HepG2 (cell line): ENCODE results near the gene FBXO24. TPM values are rescaled to one million over a fixed set of nuclear protein-coding genes. Genes with fewer than 3 reads are reported as not detected.

ENCODE experiments used
- ATF1 ChIP-seq: IDR thresholded peaks from 2 replicates; pipeline ENCODE4 v1.6.1; 2016; ENCODE audit warnings: mild to moderate bottlenecking, control low read depth
- BCL6 ChIP-seq: IDR thresholded peaks from 2 replicates; pipeline ENCODE4 v1.6.1; 2016; ENCODE audit warnings: missing genetic modification reagents, missing compliant biosample characterization
- DMTF1 ChIP-seq: sonication (generic); formaldehyde crosslinking; IDR thresholded peaks from 2 replicates; pipeline ENCODE4 v1.4.0; 2020; ENCODE audit warnings: mild to moderate bottlenecking, missing genetic modification reagents
- DNMT3B ChIP-seq: conservative IDR thresholded peaks from 2 replicates; pipeline ENCODE4 v1.6.1; 2016; ENCODE audit warnings: missing biosample characterization, control low read depth
- ELF4 ChIP-seq: sonication (generic); formaldehyde crosslinking; IDR thresholded peaks from 2 replicates; pipeline ENCODE4 v1.5.0; 2020; ENCODE audit warnings: missing genetic modification reagents, mild to moderate bottlenecking, moderate library complexity, borderline replicate concordance
- ELK4 ChIP-seq: sonication (generic); formaldehyde crosslinking; IDR thresholded peaks from 2 replicates; pipeline ENCODE4 v1.9.0; 2021; ENCODE audit warnings: missing genetic modification reagents, borderline replicate concordance
- KDM5B ChIP-seq: sonication (generic); formaldehyde crosslinking; IDR thresholded peaks from 2 replicates; pipeline ENCODE4 v1.4.0; 2020; ENCODE audit warnings: missing genetic modification reagents, mild to moderate bottlenecking, borderline replicate concordance
- KDM6A ChIP-seq: IDR thresholded peaks from 2 replicates; pipeline ENCODE4 v1.6.1; 2016; ENCODE audit warnings: low read depth
- KLF12 ChIP-seq: sonication (generic); formaldehyde crosslinking; IDR thresholded peaks from 2 replicates; pipeline ENCODE4 v1.4.0; 2020; ENCODE audit warnings: missing genetic modification reagents, borderline replicate concordance
- MXD4 ChIP-seq: IDR thresholded peaks from 2 replicates; pipeline ENCODE4 v1.6.1; 2016; ENCODE audit warnings: mild to moderate bottlenecking, missing biosample characterization, missing genetic modification reagents
- MYC ChIP-seq: sonication (generic); formaldehyde crosslinking; IDR thresholded peaks from 2 replicates; pipeline ENCODE4 v1.9.0; 2021; ENCODE audit warnings: missing genetic modification reagents, borderline replicate concordance
- RXRB ChIP-seq: IDR thresholded peaks from 2 replicates; pipeline ENCODE4 v1.6.1; 2016; ENCODE audit warnings: borderline replicate concordance, missing genetic modification reagents, missing compliant biosample characterization
- SMC3 ChIP-seq: IDR thresholded peaks from 2 replicates; pipeline ENCODE4 v1.6.1; 2011; ENCODE audit warnings: low read length, improper control_type of control experiment
- ZBTB4 ChIP-seq: sonication (generic); formaldehyde crosslinking; IDR thresholded peaks from 2 replicates; pipeline ENCODE4 v1.4.0; 2020; ENCODE audit warnings: missing genetic modification reagents, mild to moderate bottlenecking, borderline replicate concordance
- ZNF280B ChIP-seq: sonication (generic); formaldehyde crosslinking; IDR thresholded peaks from 2 replicates; pipeline ENCODE4 v1.5.0; 2020; ENCODE audit warnings: missing genetic modification reagents, mild to moderate bottlenecking, borderline replicate concordance
- ZNF589 ChIP-seq: sonication (generic); formaldehyde crosslinking; conservative IDR thresholded peaks from 2 replicates; pipeline ENCODE4 v1.8.0; 2022; ENCODE audit warnings: mild to moderate bottlenecking, moderate library complexity, missing genetic modification reagents
- polyA plus RNA-seq, 8 experiments: library from polyadenylated mRNA; depleted of rRNA in 3 of 8; stranded (reverse) in 7 of 8; unstranded in 1 of 8; fragments of >200 nt; fragmentation: Illumina TruSeq in 4 of 8; extraction: Trizol in 4 of 8; gene quantifications; 2 replicates each; pipeline versions ENCODE4 v1.2.1 to v1.2.3, GENCODE V29; 2011 to 2016; ENCODE audit warnings: low read depth in 4 of 8, missing spikeins in 1 of 8, mixed read lengths in 1 of 8; ENCODE audit not compliant: insufficient read depth in 1 of 8
- total RNA-seq, 5 experiments: library from RNA; depleted of rRNA; stranded (reverse); fragments of >200 nt; fragmentation: Illumina TruSeq; extraction: Trizol; gene quantifications; 2 replicates each; pipeline ENCODE4 v1.2.3, GENCODE V29; 2016; ENCODE audit warnings: low read depth in 1 of 5
- TF ChIP-seq, protein P1 (sequence below): sonication (generic); formaldehyde crosslinking; IDR thresholded peaks from 2 replicates; pipeline ENCODE4 v1.4.0; 2020; ENCODE audit warnings: missing genetic modification reagents

Gene FBXO24
- total and polyA plus RNA-seq, 2 of the 13 experiments (the other 11 are each of a cell fraction or from before 2014, with no cell fraction given), result 0.20 to 0.55 TPM

GRCh38 chr7:100540073-100540723, 45.9 kb upstream of the FBXO24 start (continued):
- TF ChIP-seq ELF4 (CRISPR knock-in tag), result no peak
- TF ChIP-seq, protein P1, sequence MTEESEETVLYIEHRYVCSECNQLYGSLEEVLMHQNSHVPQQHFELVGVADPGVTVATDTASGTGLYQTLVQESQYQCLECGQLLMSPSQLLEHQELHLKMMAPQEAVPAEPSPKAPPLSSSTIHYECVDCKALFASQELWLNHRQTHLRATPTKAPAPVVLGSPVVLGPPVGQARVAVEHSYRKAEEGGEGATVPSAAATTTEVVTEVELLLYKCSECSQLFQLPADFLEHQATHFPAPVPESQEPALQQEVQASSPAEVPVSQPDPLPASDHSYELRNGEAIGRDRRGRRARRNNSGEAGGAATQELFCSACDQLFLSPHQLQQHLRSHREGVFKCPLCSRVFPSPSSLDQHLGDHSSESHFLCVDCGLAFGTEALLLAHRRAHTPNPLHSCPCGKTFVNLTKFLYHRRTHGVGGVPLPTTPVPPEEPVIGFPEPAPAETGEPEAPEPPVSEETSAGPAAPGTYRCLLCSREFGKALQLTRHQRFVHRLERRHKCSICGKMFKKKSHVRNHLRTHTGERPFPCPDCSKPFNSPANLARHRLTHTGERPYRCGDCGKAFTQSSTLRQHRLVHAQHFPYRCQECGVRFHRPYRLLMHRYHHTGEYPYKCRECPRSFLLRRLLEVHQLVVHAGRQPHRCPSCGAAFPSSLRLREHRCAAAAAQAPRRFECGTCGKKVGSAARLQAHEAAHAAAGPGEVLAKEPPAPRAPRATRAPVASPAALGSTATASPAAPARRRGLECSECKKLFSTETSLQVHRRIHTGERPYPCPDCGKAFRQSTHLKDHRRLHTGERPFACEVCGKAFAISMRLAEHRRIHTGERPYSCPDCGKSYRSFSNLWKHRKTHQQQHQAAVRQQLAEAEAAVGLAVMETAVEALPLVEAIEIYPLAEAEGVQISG, result 0 out of 2 replicates have a peak, but pooled peaks have one; percentile 15
- no peak for TF ChIP-seq KDM5B
- no peak for TF ChIP-seq ZNF280B
- no peak for TF ChIP-seq ZNF589 (CRISPR knock-in tag)
- TF ChIP-seq BCL6, result peak; percentile 75
- TF ChIP-seq ATF1 (CRISPR knock-in tag), result peak; percentile 50; the same call in 1 of the 2 replicates
- TF ChIP-seq ELK4 (CRISPR knock-in tag), result no peak
- TF ChIP-seq RXRB, result peak; percentile 78; the same call in 1 of the 2 replicates
- TF ChIP-seq KDM6A, result peak; percentile 61
- TF ChIP-seq KLF12 (CRISPR knock-in tag), result no peak
- TF ChIP-seq SMC3, result no peak
- TF ChIP-seq MXD4 (CRISPR knock-in tag), result 0 out of 2 replicates have a peak, but pooled peaks have one; percentile 43
- 0 out of 2 replicates have a peak, but pooled peaks have one; percentile 21 for TF ChIP-seq DNMT3B (CRISPR knock-in tag)
- TF ChIP-seq DMTF1 (CRISPR knock-in tag), result no peak
- TF ChIP-seq ZBTB4 (CRISPR knock-in tag), result no peak
- TF ChIP-seq MYC (CRISPR knock-in tag), result no peak
